ENCODE measurements around the gene FAM120A. TPM values are rescaled to one million over a fixed set of nuclear protein-coding genes. Genes with fewer than 3 reads are reported as not detected.

FAM120A gene
- polyA plus RNA-seq, 1 donor from 2014 or later: 8.9 TPM

GRCh38 chr9:93613174-93613573 lies 161.7 kb downstream of the FAM120A start:
- no peak overlapping the region for H3K27ac ChIP-seq (ENCODE audit: low read length)
- H3K4me2 ChIP-seq (ENCODE audit: low read length): no peak overlapping the region
- no peaks in the 10 kb centered on the region for H3K36me3 ChIP-seq (ENCODE audit: insufficient read depth, low read length)
- no peaks in the 10 kb centered on the region for H3F3A ChIP-seq (ENCODE audit: insufficient read depth, low read length, poor library complexity, severe bottlenecking)
- H2AFZ ChIP-seq (ENCODE audit: low read depth, low read length): no peak overlapping the region
- H3K9me3 ChIP-seq (ENCODE audit: low read length): peaks cover 6% of the 10 kb centered on the region
- H3K79me2 ChIP-seq (replicated peaks; ENCODE audit: insufficient read depth, low read length): peaks cover 43% of the 10 kb centered on the region
- no peaks in the 10 kb centered on the region for H4K20me1 ChIP-seq (ENCODE audit: insufficient read depth)
- TF ChIP-seq POLR2AphosphoS5 (IDR thresholded peaks at IDR 0.05) (no peak), EP300 (conservative IDR thresholded peaks at IDR 0.05; ENCODE audit: poor library complexity, severe bottlenecking) (no peak), TAF1 (IDR thresholded peaks at IDR 0.05; ENCODE audit: low read depth) (no peak), CTCF (IDR thresholded peaks at IDR 0.05; ENCODE audit: poor library complexity, severe bottlenecking) (no peak), RAD21 (conservative IDR thresholded peaks at IDR 0.05) (no peak), EZH2 (IDR thresholded peaks at IDR 0.05; ENCODE audit: borderline replicate concordance, insufficient read depth, low read length, poor library complexity, severe bottlenecking) (no peak)
- H3K27me3 ChIP-seq (ENCODE audit: insufficient read depth, low read depth, low read length): no peaks in the 10 kb centered on the region
- H3K4me3 ChIP-seq (ENCODE audit: low read length): no peak overlapping the region
- no peaks in the 10 kb centered on the region for H3K9me2 ChIP-seq (ENCODE audit: insufficient read depth, low read length)
- H3K9ac ChIP-seq (ENCODE audit: low read length): no peak overlapping the region

GRCh38 chr9:93613791-93614190 lies 162.3 kb downstream of the FAM120A start:
- no peak overlapping the region for H3K4me2 ChIP-seq (ENCODE audit: low read length)
- H3F3A ChIP-seq (ENCODE audit: insufficient read depth, low read length, poor library complexity, severe bottlenecking): no peaks in the 10 kb centered on the region
- H2AFZ ChIP-seq (ENCODE audit: low read depth, low read length): no peak overlapping the region
- H3K4me3 ChIP-seq (ENCODE audit: low read length): no peak overlapping the region
- no peaks in the 10 kb centered on the region for H3K36me3 ChIP-seq (ENCODE audit: insufficient read depth, low read length)
- peaks cover 40% of the 10 kb centered on the region for H3K79me2 ChIP-seq (replicated peaks; ENCODE audit: insufficient read depth, low read length)
- no peak overlapping the region for H3K27ac ChIP-seq (ENCODE audit: low read length)
- H3K9ac ChIP-seq (ENCODE audit: low read length): no peak overlapping the region
- H3K27me3 ChIP-seq (ENCODE audit: insufficient read depth, low read depth, low read length): no peaks in the 10 kb centered on the region
- no peaks in the 10 kb centered on the region for H4K20me1 ChIP-seq (ENCODE audit: insufficient read depth)
- peaks cover 6% of the 10 kb centered on the region for H3K9me3 ChIP-seq (ENCODE audit: low read length)
- no peaks in the 10 kb centered on the region for H3K9me2 ChIP-seq (ENCODE audit: insufficient read depth, low read length)
- no peak for TF ChIP-seq TAF1 (IDR thresholded peaks at IDR 0.05; ENCODE audit: low read depth)
- TF ChIP-seq EP300 (conservative IDR thresholded peaks at IDR 0.05; ENCODE audit: poor library complexity, severe bottlenecking): no peak
- no peak for TF ChIP-seq SMC3 (conservative IDR thresholded peaks at IDR 0.05; ENCODE audit: poor library complexity)

- Histone ChIP-seq H3K27me3 (ENCODE audit: insufficient read depth, low read depth, low read length) (no peaks in the 10 kb centered on the region), H3K4me2 (ENCODE audit: low read length) (no peak overlapping the region), H2AFZ (ENCODE audit: low read depth, low read length) (no peak overlapping the region), H4K20me1 (ENCODE audit: insufficient read depth) (no peaks in the 10 kb centered on the region), H3K79me2 (replicated peaks; ENCODE audit: insufficient read depth, low read length) (peaks cover 30% of the 10 kb centered on the region), H3K27ac (ENCODE audit: low read length) (no peak overlapping the region), H3K9me3 (ENCODE audit: low read length) (peaks cover 3% of the 10 kb centered on the region), H3K9ac (ENCODE audit: low read length) (no peak overlapping the region), H3K36me3 (ENCODE audit: insufficient read depth, low read length) (no peaks in the 10 kb centered on the region), H3K4me3 (ENCODE audit: low read length) (no peak overlapping the region), H3F3A (ENCODE audit: insufficient read depth, low read length, poor library complexity, severe bottlenecking) (no peaks in the 10 kb centered on the region), H3K9me2 (ENCODE audit: insufficient read depth, low read length) (no peaks in the 10 kb centered on the region)
- TF ChIP-seq EP300 (conservative IDR thresholded peaks at IDR 0.05; ENCODE audit: poor library complexity, severe bottlenecking) (no peak), CTCF (IDR thresholded peaks at IDR 0.05; ENCODE audit: poor library complexity, severe bottlenecking) (no peak), SMC3 (conservative IDR thresholded peaks at IDR 0.05; ENCODE audit: poor library complexity) (no peak), MXI1 (conservative IDR thresholded peaks at IDR 0.05; ENCODE audit: poor library complexity, severe bottlenecking) (no peak), POLR2AphosphoS5 (IDR thresholded peaks at IDR 0.05) (no peak), RAD21 (conservative IDR thresholded peaks at IDR 0.05) (no peak), REST (IDR thresholded peaks at IDR 0.05; ENCODE audit: borderline replicate concordance) (no peak), TAF1 (IDR thresholded peaks at IDR 0.05; ENCODE audit: low read depth) (no peak), EZH2 (IDR thresholded peaks at IDR 0.05; ENCODE audit: borderline replicate concordance, insufficient read depth, low read length, poor library complexity, severe bottlenecking) (no peak)
Observed at GRCh38 chr9:93614830-93615468, 163.5 kb downstream of the FAM120A start.

Data from neural cell (in vitro differentiated cells).